ENCODE data around the gene FSD2. TPM values are rescaled to one million over a fixed set of nuclear protein-coding genes. Genes with fewer than 3 reads are reported as not detected.

The FSD2 gene
- total and polyA plus RNA-seq, 9 of the 15 experiments (the other 6 are each of a cell fraction or from before 2014, with no cell fraction given) = 0.01 to 0.06 TPM; not detected in 7

GRCh38 chr15:82849556-82850512, 44.0 kb upstream of the FSD2 start (continued):
- TF ChIP-seq SMARCE1 (IDR thresholded peaks at IDR 0.05) = peak; percentile 89
- TF ChIP-seq RBBP5 (IDR thresholded peaks at IDR 0.05; ENCODE audit: borderline replicate concordance, insufficient read depth, low read length, poor library complexity, severe bottlenecking) = no peak
- TF ChIP-seq ZNF324 (CRISPR knock-in tag; IDR thresholded peaks at IDR 0.05) = no peak
- TF ChIP-seq BCL6 (CRISPR knock-in tag; IDR thresholded peaks at IDR 0.05) = no peak
- peak; percentile 96 for TF ChIP-seq ETS1 (conservative IDR thresholded peaks at IDR 0.05; ENCODE audit: control insufficient read depth, low read depth, low read length)
- no peak for TF ChIP-seq PATZ1 (CRISPR knock-in tag; IDR thresholded peaks at IDR 0.05; ENCODE audit: borderline replicate concordance)
- TF ChIP-seq PTBP1 (IDR thresholded peaks at IDR 0.05; ENCODE audit: low read depth, low read length) = no peak
- TF ChIP-seq ZNF695 (CRISPR knock-in tag; IDR thresholded peaks at IDR 0.05) = no peak
- no peak for TF ChIP-seq ZNF277 (CRISPR knock-in tag; IDR thresholded peaks at IDR 0.05; ENCODE audit: borderline replicate concordance)
- TF ChIP-seq SMAD1 (IDR thresholded peaks at IDR 0.05; ENCODE audit: low read depth, low read length, partially characterized antibody) = peak; percentile 39
- no peak for TF ChIP-seq U2AF1 (optimal IDR thresholded peaks at IDR 0.05; ENCODE audit: low read depth, low read length)
- TF ChIP-seq KDM5B (IDR thresholded peaks at IDR 0.05; ENCODE audit: insufficient replicate concordance, low read depth, low read length) = no peak
- no peak for TF ChIP-seq GTF2A2 (tag; IDR thresholded peaks at IDR 0.05)
- peak; percentile 61 for TF ChIP-seq LCOR (CRISPR knock-in tag; IDR thresholded peaks at IDR 0.05)
- TF ChIP-seq ARHGAP35 (IDR thresholded peaks at IDR 0.05; ENCODE audit: partially characterized antibody) = no peak
- TF ChIP-seq MBD2 (IDR thresholded peaks at IDR 0.05; ENCODE audit: borderline replicate concordance, low read depth) = 0 out of 2 replicates have a peak, but pooled peaks have one; percentile 39
- TF ChIP-seq, protein P1, sequence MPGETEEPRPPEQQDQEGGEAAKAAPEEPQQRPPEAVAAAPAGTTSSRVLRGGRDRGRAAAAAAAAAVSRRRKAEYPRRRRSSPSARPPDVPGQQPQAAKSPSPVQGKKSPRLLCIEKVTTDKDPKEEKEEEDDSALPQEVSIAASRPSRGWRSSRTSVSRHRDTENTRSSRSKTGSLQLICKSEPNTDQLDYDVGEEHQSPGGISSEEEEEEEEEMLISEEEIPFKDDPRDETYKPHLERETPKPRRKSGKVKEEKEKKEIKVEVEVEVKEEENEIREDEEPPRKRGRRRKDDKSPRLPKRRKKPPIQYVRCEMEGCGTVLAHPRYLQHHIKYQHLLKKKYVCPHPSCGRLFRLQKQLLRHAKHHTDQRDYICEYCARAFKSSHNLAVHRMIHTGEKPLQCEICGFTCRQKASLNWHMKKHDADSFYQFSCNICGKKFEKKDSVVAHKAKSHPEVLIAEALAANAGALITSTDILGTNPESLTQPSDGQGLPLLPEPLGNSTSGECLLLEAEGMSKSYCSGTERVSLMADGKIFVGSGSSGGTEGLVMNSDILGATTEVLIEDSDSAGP (CRISPR knock-in tag; IDR thresholded peaks at IDR 0.05) = peak; percentile 59; the same call in 1 of the 2 replicates
- TF ChIP-seq, protein P2, sequence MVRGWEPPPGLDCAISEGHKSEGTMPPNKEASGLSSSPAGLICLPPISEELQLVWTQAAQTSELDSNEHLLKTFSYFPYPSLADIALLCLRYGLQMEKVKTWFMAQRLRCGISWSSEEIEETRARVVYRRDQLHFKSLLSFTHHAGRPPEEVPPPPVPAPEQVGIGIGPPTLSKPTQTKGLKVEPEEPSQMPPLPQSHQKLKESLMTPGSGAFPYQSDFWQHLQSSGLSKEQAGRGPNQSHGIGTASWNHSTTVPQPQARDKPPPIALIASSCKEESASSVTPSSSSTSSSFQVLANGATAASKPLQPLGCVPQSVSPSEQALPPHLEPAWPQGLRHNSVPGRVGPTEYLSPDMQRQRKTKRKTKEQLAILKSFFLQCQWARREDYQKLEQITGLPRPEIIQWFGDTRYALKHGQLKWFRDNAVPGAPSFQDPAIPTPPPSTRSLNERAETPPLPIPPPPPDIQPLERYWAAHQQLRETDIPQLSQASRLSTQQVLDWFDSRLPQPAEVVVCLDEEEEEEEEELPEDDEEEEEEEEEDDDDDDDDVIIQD (CRISPR knock-in tag; IDR thresholded peaks at IDR 0.05) = no peak
